GM15510 (cell line): ENCODE measurements around the gene FOXN1.

ENCODE experiments used
- POLR2A ChIP-seq: IDR thresholded peaks from 3 replicates; pipeline ENCODE4 v1.6.1; 2011; ENCODE audit warnings: borderline replicate concordance; ENCODE audit not compliant: insufficient read length; ENCODE audit errors: extremely low read depth

The FOXN1 gene

DNA sequence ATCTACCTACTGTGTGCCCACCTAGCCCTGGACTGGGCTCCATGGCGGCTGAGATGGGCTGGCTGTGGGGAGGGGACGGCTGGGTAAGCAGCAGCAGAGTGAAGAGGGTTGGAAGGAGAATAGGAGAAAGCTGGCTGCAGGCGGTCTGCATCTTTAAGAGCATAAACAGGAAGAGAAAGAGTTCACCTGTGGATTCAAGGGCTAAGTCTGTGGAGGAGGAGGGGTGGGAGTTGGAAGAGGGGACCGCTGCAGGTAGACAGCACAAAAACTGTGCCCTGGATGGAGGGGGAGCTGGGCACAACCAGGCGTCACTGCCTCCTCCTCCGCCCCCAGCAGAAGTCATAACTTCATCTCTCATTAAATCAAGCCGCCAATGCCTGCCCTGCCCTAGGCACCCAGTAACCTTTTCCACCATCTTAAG lies 32.0 kb upstream of the FOXN1 start:
- TF ChIP-seq POLR2A: no peak

DNA sequence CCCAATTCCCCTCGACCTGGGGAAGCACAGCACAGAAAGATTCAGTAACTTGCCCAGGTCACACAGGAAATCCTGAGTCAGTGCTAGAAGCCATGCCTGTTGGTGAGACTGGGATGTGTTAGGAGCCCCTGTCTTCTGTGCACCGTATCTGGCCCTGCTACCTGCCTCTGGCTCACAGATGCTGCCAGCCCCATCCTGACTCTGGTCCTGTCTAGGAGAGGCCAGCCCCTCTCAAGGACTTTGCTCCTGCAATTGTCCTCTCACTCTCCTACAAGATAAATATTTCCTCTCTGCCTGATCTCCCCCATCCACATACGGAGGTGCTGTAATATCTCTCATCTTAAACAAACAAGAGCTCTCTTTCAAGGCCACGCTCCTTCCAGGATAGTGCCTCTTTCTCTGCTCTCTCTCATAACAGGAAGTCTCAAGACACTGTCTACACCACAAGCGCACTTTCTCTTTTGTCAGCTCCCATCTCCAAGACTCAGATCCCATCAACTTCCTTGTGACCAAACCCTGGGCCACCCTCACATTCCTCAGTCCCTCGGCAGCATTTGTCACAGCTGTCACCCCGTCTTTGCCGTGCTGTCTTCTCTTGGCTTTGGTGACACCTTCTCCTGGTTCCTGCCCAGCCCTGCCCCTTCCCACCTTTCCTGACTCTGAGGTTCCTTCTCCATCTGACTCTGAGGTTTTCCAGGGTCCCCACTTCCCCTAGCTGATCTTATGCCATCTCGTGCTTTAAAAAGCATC lies 30.8 kb upstream of the FOXN1 start:
- no peak for TF ChIP-seq POLR2A

DNA sequence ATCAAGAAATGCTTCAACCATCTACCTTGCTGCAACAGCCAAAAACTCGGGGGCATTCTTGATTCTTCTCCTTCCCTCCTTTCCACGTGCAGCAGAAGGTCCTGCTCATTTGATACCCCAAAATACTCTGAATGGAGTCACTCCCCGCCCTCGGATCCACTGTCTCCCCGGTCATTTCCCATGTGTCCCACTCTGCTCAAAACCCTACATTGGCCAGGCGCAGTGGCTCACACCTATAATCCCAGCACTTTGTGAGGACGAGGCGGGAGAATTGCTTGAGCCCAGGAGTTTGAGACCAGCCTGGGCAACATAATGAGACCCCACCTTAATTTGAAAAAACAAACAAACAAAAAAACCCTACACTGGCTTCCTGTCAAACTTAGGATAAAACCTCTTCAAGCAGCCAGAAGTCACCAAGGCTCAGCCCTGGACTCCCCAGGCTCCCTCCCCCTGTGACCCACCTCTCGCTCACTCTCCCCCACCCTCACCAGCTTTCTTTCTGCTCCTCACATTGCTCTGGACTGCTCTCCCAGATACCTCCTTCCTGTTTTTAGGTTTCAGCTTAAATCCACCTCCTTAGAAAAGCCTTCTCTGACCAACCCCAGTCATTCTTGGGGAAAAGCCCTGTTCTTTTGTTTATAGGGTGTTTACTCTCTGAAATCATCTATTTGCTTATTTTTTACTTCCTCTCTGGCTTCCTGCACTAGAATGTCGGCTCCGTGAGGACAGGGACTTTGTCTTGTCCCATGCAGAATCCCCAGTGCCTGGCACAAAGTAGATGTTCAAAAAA lies 29.9 kb upstream of the FOXN1 start:
- no peak for TF ChIP-seq POLR2A

DNA sequence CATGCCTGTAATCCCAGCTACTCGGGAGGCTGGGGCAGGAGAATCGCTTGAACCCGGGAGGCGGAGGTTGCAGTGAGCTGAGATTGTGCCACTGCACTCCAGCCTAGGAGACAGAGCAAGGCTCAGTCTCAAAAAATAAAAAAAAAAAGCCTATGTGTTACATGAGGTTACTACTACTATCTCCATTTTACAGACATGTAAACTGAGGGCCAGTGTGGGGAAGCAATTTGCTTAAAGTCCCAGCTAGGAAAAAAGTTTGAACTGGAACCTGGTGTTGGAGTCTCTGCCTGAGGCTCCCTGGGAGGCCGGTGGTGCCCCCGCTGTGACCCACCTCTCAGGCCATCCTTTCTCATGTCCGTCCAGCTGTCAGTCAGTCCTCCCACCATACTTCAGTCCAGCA lies 28.2 kb upstream of the FOXN1 start:
- TF ChIP-seq POLR2A: no peak

DNA sequence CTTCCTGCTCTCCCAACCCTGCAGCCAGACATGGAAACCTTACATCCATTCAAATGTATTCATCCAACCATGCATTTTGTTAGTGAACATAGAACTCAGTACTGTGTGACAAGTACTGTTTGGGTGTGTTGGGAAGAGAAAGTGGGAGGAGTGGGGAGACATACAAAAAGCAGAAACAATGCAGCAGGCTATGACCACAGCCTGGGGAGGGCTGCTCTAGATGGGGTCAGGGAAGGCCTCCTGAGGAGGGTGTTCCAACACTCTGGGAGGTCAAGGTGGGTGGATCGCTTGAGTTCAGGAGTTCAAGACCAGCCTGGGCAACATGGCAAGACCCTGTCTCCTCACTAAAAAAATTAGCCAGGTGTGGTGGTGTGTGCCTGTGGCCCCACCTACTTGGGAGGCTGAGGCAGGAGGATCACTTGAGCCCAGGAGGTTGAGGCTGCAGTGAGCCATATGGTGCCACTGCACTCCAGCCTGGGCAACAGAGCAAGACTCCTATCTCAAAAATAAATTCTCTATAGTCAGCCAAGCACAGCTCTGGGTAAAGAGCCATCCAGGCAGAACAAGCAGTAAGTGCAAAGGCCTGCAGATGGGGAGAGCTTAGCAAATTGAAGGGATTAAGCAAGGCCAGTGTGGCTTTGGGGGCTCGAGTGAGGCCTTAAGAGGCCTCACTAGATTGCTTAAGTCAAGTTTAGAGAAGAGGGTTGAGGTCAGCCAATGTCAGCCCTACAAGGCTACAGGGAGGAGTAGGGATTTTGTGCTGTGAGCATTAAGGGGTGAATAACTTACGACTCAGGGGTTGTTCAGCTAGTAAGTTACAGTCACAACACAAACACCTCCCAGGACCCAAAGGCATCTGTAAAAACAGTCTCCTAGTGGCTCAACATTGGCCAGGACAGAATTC lies 27.2 kb upstream of the FOXN1 start:
- TF ChIP-seq POLR2A: no peak

DNA sequence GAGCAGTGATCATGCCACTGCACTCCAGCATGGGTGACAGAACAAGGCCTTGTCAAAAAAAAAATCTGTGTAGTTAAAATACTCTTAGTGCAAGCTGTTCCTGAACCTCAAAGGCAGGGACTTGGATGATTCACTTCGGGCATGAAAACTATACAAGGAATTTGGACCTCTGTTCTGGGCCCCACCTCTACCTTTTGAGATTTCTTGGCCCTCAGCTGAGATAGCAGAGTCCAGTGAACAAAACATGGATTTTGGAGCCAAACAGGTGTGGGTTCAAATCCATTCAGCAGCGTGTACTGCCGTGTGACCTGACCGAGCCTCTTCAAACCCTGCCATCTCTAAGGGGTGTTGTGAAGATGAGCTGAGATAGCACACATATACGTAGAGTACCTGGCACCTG lies 25.9 kb upstream of the FOXN1 start:
- no peak for TF ChIP-seq POLR2A

DNA sequence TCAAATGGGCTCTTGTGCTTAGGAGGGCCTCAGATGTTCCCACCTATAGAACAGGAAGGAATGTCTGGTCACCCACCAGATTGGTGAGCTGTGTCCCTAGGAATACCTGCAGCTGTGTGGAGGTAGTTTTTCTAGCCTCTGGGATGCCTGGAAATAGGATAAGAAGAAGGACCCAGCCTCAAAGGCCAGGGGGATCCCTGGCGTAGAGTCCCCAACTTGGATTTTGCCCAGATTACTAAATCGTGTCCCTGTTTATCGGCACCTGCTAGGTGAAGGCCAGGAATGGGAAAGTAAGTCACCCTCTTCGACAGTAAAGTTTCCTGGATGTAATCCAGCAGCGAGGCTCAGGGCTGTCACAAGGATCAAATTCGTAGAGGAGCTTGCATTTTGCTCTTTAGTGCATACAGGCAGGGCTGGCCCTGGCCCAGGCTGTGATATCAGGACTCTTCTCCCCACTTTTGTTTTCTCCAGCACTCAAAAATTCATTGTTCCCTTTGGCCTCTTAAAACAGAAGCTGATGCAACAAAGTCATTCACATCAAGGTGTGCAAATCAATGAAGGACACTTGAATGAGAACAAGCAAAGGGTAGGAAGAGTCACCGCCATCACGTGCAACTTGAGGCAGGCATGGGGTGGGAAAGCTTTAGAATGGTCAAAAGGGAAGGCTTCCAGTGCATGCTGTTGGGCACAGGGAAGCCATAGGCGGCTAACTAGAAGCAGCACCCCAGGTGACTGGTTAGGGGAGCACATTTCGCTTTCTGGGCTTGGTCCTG lies 25.2 kb upstream of the FOXN1 start:
- no peak for TF ChIP-seq POLR2A

DNA sequence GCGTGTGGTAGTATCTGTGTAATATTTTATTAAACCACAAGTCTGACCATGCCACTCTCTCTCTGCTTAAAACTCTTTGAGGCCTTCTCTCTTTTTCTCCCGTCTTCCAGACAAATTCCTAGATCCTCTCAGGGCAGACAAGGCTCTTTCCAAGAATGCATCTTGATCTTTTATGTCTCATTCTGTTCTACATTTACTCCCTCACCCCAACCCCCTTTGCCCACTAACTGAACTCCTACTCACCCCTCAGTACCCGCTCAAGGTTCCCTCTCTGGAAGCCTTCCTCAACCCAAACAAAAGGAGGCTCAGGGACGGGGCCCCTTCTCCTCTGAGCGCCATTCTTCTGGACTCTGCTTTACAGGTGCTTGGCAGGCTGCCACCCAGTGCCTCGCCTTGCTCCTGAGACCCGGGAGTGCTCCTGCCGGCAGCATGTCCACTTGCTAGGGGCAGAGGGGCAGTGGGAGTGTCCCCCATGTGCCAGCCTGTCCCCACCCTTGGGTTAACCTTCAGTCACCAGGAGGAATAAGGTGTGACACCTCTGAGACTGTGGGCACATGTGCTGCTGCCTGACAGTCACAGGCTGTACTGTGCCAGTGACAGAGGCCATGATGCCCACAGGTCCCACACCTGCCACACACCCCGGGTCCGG lies 23.5 kb upstream of the FOXN1 start:
- TF ChIP-seq POLR2A: no peak

DNA sequence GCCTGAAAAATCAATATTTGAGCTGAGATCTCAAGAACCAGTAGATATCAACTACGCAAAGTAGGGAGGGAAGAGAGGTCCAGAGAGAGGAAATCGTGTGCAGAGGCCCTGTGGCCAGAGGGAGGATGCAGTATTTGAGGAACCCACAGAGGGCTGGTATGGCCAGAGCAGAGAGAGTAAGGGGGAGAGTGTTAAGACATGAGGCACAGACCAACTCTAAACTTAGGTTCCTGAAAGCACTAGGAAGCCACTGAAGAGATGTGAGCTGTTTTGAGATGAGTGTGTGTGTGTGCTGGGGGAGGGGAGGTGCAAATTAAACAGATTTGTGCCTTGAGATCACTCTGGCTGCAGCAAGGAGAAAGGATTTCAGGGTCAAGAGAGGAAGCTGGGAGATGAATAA lies 21.9 kb upstream of the FOXN1 start:
- no peak for TF ChIP-seq POLR2A

DNA sequence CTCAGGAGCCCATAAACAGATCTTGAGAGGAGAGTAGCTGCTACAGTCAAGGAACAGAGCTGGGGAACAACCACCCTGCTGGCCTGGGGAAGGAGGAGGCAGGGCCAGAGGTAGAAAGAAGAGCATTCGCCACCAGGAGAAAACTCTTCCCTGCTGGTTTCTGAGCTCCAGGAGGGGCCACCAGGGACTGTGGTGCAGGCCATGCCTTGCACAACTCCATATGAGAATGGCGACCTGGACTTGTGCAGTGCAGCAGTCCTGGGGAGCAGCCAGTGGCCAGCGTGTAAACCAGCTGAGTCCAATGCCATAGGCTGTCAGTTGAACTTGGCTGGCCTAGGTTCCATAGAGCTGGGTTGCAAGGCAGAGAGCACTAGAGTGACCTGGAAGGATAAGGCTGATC lies 21.1 kb upstream of the FOXN1 start:
- no peak for TF ChIP-seq POLR2A

DNA sequence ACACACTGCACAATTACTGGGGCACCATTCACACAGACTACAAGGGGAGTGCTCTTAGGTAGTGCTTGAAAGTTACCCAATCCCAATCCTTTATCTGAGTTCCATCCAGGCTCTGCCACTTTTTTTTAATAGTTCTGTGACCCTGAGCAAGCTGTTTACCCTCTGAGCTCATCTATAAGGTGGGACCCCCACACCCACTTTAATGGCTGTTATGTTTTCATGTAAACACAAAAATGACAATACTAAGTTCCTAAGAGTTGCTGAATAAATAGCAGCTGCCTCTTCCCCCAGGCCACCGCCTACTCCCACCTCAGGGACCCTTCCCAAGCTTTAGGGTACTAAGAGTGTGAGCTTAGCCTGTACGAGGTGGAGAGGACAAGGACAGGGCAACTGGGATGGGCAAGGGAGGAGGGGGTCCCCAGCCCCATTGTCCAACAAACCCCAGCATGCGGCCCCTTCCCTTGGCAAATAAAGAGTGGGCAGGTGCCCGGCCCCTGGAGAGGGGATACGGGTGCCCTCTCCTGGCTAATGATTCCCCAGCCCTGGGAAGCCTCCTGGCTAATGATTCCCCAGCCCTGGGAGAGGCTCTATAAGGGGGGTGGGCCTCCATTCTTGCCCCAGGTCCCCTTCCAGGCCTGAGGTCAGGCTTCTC lies 18.1 kb upstream of the FOXN1 start:
- no peak for TF ChIP-seq POLR2A

DNA sequence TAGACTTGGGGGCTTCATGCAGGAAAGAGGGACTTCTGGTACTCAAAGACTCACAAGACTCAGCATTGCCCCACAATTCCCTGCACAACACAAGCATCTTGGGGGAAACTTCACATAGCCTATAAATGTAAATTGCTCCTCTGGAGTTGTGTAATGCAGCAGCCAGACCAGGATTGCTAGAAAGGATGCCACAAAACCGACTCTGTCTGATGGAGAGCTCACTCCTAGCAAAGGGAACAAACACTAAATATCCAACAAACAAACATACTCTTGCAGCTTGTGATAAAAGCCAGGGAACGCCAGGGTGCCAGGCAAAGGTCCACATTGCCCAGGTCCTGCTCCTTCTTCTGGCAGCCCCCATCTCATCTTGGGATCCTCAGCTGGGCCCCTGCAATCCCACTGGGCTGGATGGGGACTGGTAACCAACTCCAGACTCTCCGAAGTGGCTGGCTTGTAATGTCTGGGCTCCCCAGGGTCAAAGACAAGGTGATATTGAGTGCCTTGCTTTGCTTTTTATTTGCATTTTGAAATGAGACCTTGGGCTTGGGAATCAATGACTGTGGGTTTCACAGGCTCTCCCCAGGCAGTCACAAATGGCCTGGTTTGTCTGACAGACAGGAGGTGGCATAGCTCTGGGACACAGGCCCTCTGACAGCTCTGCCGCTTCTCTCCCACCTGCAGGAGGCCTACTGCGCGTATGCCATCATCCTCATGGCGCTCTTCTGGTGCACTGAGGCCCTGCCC lies 17.4 kb upstream of the FOXN1 start:
- no peak for TF ChIP-seq POLR2A

DNA sequence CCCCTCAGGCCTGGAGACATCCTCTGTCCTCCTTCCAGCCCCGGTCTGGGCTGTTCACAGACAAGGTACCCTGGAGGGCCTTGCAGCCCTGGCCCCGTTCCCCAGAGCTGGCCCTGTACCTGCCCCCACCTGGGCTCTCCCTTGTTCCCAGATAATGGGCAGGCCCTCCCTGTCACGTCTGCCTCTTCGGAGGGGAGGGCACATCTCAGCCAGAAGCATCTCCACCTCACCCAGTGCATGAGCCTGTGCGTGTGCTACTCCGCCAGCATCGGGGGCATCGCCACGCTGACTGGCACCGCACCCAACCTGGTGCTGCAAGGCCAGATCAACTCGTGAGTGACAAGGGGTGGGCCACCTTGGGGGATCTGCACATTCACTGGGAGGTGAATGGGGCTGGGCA lies 14.9 kb upstream of the FOXN1 start:
- TF ChIP-seq POLR2A: no peak
